ENCODE measurements around the gene CDH4. TPM values are rescaled to one million over a fixed set of nuclear protein-coding genes. Genes with fewer than 3 reads are reported as not detected.

Gene CDH4
- total RNA-seq, 1 donor from 2014 or later = 0.08 TPM

- DNase-seq (ENCODE audit: missing footprints) = no peak
- intact Hi-C loops (cut with DNase I) = no loop called here
- no peak for ATAC-seq
These were observed 22.3 kb downstream of the CDH4 start for GRCh38 chr20:61274326-61274725.

- DNase-seq (ENCODE audit: missing footprints) (no peak), ATAC-seq (no peak)
- intact Hi-C loops (cut with DNase I) = no loop called here
These were observed 26.2 kb downstream of the CDH4 start for GRCh38 chr20:61278296-61278695.

- DNase-seq (ENCODE audit: missing footprints) (no peak), ATAC-seq (no peak)
- intact Hi-C loops (cut with DNase I) = no loop called here
These were observed 27.6 kb downstream of the CDH4 start for GRCh38 chr20:61279621-61280150.

GRCh38 chr20:61280217-61280980 is 28.3 kb downstream of the CDH4 start:
- ATAC-seq = no peak
- intact Hi-C loops (cut with DNase I) = no loop called here
- DNase-seq (ENCODE audit: missing footprints) = no peak

- no peak for DNase-seq (ENCODE audit: missing footprints)
- intact Hi-C loops (cut with DNase I) = no loop called here
- ATAC-seq = no peak
These were observed 29.3 kb downstream of the CDH4 start for GRCh38 chr20:61281286-61281795.

GRCh38 chr20:61284752-61285151 is 32.7 kb downstream of the CDH4 start:
- ATAC-seq (no peak), DNase-seq (ENCODE audit: missing footprints) (no peak)
- intact Hi-C loops (cut with DNase I) = no loop called here

- ATAC-seq = no peak
These were observed 33.1 kb downstream of the CDH4 start for GRCh38 chr20:61285152-61285645.

GRCh38 chr20:61285691-61286090 is 33.6 kb downstream of the CDH4 start:
- no peak for DNase-seq (ENCODE audit: missing footprints)
- intact Hi-C loops (cut with DNase I) = no loop called here
- no peak for ATAC-seq

More at GRCh38 chr20:61285152-61285645, 33.1 kb downstream of the CDH4 start:
- no peak for DNase-seq (ENCODE audit: missing footprints)
- intact Hi-C loops (cut with DNase I) = no loop called here

GRCh38 chr20:61287583-61288275 is 35.7 kb downstream of the CDH4 start:
- no peak for DNase-seq (ENCODE audit: missing footprints)
- no peak for ATAC-seq
- intact Hi-C loops (cut with DNase I) = no loop called here

- intact Hi-C loops (cut with DNase I) = no loop called here
- ATAC-seq = no peak
- no peak for DNase-seq (ENCODE audit: missing footprints)
These were observed 36.3 kb downstream of the CDH4 start for GRCh38 chr20:61288331-61288784.

- no peak for DNase-seq (ENCODE audit: missing footprints)
- ATAC-seq = no peak
- intact Hi-C loops (cut with DNase I) = no loop called here
These were observed 37.1 kb downstream of the CDH4 start for GRCh38 chr20:61289166-61289565.

- ATAC-seq (no peak), DNase-seq (ENCODE audit: missing footprints) (no peak)
- intact Hi-C loops (cut with DNase I) = no loop called here
These were observed 38.7 kb downstream of the CDH4 start for GRCh38 chr20:61290721-61291120.

GRCh38 chr20:61291166-61291829 is 39.2 kb downstream of the CDH4 start:
- ATAC-seq (no peak), DNase-seq (ENCODE audit: missing footprints) (no peak)
- intact Hi-C loops (cut with DNase I) = no loop called here

- DNase-seq (ENCODE audit: missing footprints) (no peak), ATAC-seq (no peak)
- intact Hi-C loops (cut with DNase I) = no loop called here
These were observed 40.3 kb downstream of the CDH4 start for GRCh38 chr20:61292391-61292790.

GRCh38 chr20:61292821-61293612 is 41.0 kb downstream of the CDH4 start:
- DNase-seq (ENCODE audit: missing footprints) (no peak), ATAC-seq (peak; percentile 80)
- intact Hi-C loops (cut with DNase I) = no loop called here

GRCh38 chr20:61293951-61294350 is 41.9 kb downstream of the CDH4 start:
- ATAC-seq (no peak), DNase-seq (ENCODE audit: missing footprints) (no peak)
- intact Hi-C loops (cut with DNase I) = no loop called here

GRCh38 chr20:61295249-61295648 is 43.2 kb downstream of the CDH4 start:
- intact Hi-C loops (cut with DNase I) = no loop called here

More at GRCh38 chr20:61295249-61295648, 43.2 kb downstream of the CDH4 start:
- DNase-seq (ENCODE audit: missing footprints) = no peak
- ATAC-seq = no peak

Measured in Right ventricle myocardium inferior (tissue), 1 donor.